ENCODE data around the gene ASB5.

Gene ASB5

DNA sequence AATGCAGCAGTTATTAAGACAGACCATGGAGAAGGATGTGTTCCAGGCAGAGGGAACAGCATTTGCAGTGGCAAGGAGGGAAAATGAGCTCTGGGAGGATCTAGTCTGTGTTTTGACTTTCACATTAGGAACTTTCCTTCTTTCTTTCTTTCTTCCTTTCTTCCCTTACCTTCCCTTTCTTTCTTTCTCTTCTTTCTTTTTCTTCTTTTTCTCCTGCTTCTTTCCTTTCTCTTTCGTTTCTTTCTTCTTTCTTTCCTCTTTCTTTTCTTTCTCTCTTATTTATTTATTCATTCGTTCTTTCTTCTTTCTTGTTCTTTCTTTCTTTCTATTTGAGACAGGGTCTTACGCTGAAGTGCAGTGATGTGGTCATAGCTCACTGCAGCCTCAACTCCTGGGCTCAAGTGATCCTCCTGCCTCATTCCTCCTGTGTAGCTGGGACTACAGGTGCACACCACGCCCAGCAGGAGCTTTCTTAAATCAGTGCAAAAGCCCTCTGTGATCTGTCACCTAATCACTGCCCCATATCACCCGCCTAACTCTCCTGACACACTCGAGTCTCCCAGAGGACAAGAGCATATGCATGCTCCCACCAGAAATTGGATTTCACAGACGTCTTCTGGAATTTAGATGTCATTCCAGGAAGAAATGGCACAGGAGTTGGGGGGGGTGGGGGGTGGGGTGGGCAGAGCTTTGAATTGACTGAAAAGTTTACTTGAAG, 58.3 kb downstream of the ASB5 start:
- no peaks in the 10 kb centered on the region for H3K9me2 ChIP-seq (replicated peaks; ENCODE audit: low read depth, low read length)
- no peaks in the 10 kb centered on the region for H3K79me2 ChIP-seq (ENCODE audit: insufficient read depth, low read length)
- no peak overlapping the region for H2AFZ ChIP-seq (ENCODE audit: low read length)
- H3K4me1 ChIP-seq (ENCODE audit: insufficient read depth, low read length, poor library complexity, severe bottlenecking): no peaks in the 10 kb centered on the region
- H3F3A ChIP-seq (ENCODE audit: low read depth): no peaks in the 10 kb centered on the region
- H3K27me3 ChIP-seq (ENCODE audit: insufficient read depth, low read length, poor library complexity, severe bottlenecking): no peaks in the 10 kb centered on the region
- H4K20me1 ChIP-seq (ENCODE audit: insufficient read depth, low read length, poor library complexity, severe bottlenecking): no peaks in the 10 kb centered on the region
- no peak overlapping the region for H3K4me2 ChIP-seq (ENCODE audit: low read depth, low read length, poor library complexity, severe bottlenecking)
- H3K4me3 ChIP-seq (ENCODE audit: low read length, poor library complexity, severe bottlenecking): no peak overlapping the region
- TF ChIP-seq EZH2phosphoT487 (IDR thresholded peaks at IDR 0.05; ENCODE audit: borderline replicate concordance): no peak
- TF ChIP-seq, protein P1, sequence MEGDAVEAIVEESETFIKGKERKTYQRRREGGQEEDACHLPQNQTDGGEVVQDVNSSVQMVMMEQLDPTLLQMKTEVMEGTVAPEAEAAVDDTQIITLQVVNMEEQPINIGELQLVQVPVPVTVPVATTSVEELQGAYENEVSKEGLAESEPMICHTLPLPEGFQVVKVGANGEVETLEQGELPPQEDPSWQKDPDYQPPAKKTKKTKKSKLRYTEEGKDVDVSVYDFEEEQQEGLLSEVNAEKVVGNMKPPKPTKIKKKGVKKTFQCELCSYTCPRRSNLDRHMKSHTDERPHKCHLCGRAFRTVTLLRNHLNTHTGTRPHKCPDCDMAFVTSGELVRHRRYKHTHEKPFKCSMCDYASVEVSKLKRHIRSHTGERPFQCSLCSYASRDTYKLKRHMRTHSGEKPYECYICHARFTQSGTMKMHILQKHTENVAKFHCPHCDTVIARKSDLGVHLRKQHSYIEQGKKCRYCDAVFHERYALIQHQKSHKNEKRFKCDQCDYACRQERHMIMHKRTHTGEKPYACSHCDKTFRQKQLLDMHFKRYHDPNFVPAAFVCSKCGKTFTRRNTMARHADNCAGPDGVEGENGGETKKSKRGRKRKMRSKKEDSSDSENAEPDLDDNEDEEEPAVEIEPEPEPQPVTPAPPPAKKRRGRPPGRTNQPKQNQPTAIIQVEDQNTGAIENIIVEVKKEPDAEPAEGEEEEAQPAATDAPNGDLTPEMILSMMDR (conservative IDR thresholded peaks at IDR 0.05; ENCODE audit: low read length): no peak
- H3K36me3 ChIP-seq (ENCODE audit: insufficient read depth, low read length): no peaks in the 10 kb centered on the region
- no peaks in the 10 kb centered on the region for H3K9me3 ChIP-seq (ENCODE audit: insufficient read depth, low read depth, low read length)
- no peak overlapping the region for H3K9ac ChIP-seq (ENCODE audit: low read depth, low read length, poor library complexity, severe bottlenecking)

DNA sequence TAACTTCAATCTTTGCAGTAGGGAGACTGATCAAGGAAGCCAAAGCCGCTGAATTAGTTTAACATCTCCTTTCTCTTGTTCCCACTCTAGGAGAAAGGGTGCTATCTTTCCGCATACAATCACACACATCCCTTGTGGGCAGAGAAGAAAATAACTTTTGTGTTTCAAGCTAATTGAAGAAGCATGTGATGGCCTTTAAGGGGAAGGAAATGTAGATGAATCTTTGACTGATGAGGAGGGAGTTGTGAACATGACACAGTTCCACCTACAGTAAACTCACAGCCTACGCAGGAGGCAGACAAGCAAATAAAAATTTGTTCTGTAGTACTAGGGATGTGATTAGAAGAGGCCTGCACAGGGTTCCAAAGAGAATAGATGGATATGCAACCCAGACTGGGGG, 58.9 kb downstream of the ASB5 start:
- Histone ChIP-seq H3K4me1 (ENCODE audit: insufficient read depth, low read length, poor library complexity, severe bottlenecking) (no peaks in the 10 kb centered on the region), H3K79me2 (ENCODE audit: insufficient read depth, low read length) (no peaks in the 10 kb centered on the region), H3K9ac (ENCODE audit: low read depth, low read length, poor library complexity, severe bottlenecking) (no peak overlapping the region), H3F3A (ENCODE audit: low read depth) (no peaks in the 10 kb centered on the region), H4K20me1 (ENCODE audit: insufficient read depth, low read length, poor library complexity, severe bottlenecking) (no peaks in the 10 kb centered on the region), H3K4me3 (ENCODE audit: low read length, poor library complexity, severe bottlenecking) (no peak overlapping the region), H3K9me2 (replicated peaks; ENCODE audit: low read depth, low read length) (no peaks in the 10 kb centered on the region), H3K36me3 (ENCODE audit: insufficient read depth, low read length) (no peaks in the 10 kb centered on the region), H2AFZ (ENCODE audit: low read length) (no peak overlapping the region), H3K27me3 (ENCODE audit: insufficient read depth, low read length, poor library complexity, severe bottlenecking) (no peaks in the 10 kb centered on the region), H3K4me2 (ENCODE audit: low read depth, low read length, poor library complexity, severe bottlenecking) (no peak overlapping the region), H3K9me3 (ENCODE audit: insufficient read depth, low read depth, low read length) (no peaks in the 10 kb centered on the region)
- TF ChIP-seq EZH2phosphoT487 (IDR thresholded peaks at IDR 0.05; ENCODE audit: borderline replicate concordance): no peak
- TF ChIP-seq, protein P1 (conservative IDR thresholded peaks at IDR 0.05; ENCODE audit: low read length): no peak

DNA sequence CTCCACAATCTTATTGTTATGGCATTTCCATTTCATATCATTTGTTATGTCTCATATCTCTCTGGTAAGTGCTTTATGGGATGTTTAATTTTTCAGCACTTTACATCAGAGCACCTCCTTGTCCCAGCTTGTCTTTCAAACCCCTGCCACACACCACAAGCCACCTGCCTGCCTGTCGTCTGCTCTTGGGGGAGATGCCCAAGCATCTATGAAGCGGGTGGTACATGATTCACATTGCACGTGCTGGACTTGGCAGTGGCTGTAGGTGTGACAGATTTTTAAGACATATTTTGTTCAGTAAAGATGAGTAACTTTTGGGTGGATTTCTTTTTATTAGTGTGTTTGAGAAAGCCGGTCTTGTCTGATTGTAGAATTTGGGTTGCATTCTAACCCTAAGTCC, 59.5 kb downstream of the ASB5 start:
- no peak for TF ChIP-seq EZH2phosphoT487 (IDR thresholded peaks at IDR 0.05; ENCODE audit: borderline replicate concordance)
- TF ChIP-seq, protein P1 (conservative IDR thresholded peaks at IDR 0.05; ENCODE audit: low read length): no peak
- no peaks in the 10 kb centered on the region for H3K36me3 ChIP-seq (ENCODE audit: insufficient read depth, low read length)
- H3K9ac ChIP-seq (ENCODE audit: low read depth, low read length, poor library complexity, severe bottlenecking): no peak overlapping the region
- no peaks in the 10 kb centered on the region for H3K4me1 ChIP-seq (ENCODE audit: insufficient read depth, low read length, poor library complexity, severe bottlenecking)
- H2AFZ ChIP-seq (ENCODE audit: low read length): no peak overlapping the region
- H3K4me3 ChIP-seq (ENCODE audit: low read length, poor library complexity, severe bottlenecking): no peak overlapping the region
- no peaks in the 10 kb centered on the region for H3K27me3 ChIP-seq (ENCODE audit: insufficient read depth, low read length, poor library complexity, severe bottlenecking)
- H3F3A ChIP-seq (ENCODE audit: low read depth): no peaks in the 10 kb centered on the region
- no peaks in the 10 kb centered on the region for H3K79me2 ChIP-seq (ENCODE audit: insufficient read depth, low read length)
- H4K20me1 ChIP-seq (ENCODE audit: insufficient read depth, low read length, poor library complexity, severe bottlenecking): no peaks in the 10 kb centered on the region
- no peaks in the 10 kb centered on the region for H3K9me3 ChIP-seq (ENCODE audit: insufficient read depth, low read depth, low read length)
- no peaks in the 10 kb centered on the region for H3K9me2 ChIP-seq (replicated peaks; ENCODE audit: low read depth, low read length)
- no peak overlapping the region for H3K4me2 ChIP-seq (ENCODE audit: low read depth, low read length, poor library complexity, severe bottlenecking)
